Inflammatory macrophage (primary cell): Measurements from ENCODE around the gene IQCM.

Experiments used
- DNase-seq, 2 donors: peaks; one replicate each; pipeline ENCODE4 v3.0.0-alpha.2; 2020 to 2022

IQCM gene

GRCh38 chr4:149708513-149709130 is 107.0 kb downstream of the IQCM start:
- DNase-seq, result no peak

- no peak for DNase-seq
These were observed 107.8 kb downstream of the IQCM start for GRCh38 chr4:149707862-149708261.

- no peak for DNase-seq
These were observed 108.7 kb downstream of the IQCM start for GRCh38 chr4:149706942-149707341.

GRCh38 chr4:149702414-149703293 is 113.0 kb downstream of the IQCM start:
- no peak for DNase-seq

- no peak for DNase-seq
These were observed 114.0 kb downstream of the IQCM start for GRCh38 chr4:149701435-149702156.

- DNase-seq, result no peak
These were observed 115.4 kb downstream of the IQCM start for GRCh38 chr4:149700272-149700671.

GRCh38 chr4:149699642-149700041 is 116.0 kb downstream of the IQCM start:
- DNase-seq, result no peak

GRCh38 chr4:149690726-149691125 is 124.9 kb downstream of the IQCM start:
- DNase-seq, result no peak

- no peak for DNase-seq
These were observed 131.1 kb downstream of the IQCM start for GRCh38 chr4:149684516-149684915.

GRCh38 chr4:149676076-149676475 is 139.6 kb downstream of the IQCM start:
- no peak for DNase-seq

- no peak for DNase-seq
These were observed 169.9 kb downstream of the IQCM start for GRCh38 chr4:149645790-149646189.

GRCh38 chr4:149638073-149638472 is 177.6 kb downstream of the IQCM start:
- no peak for DNase-seq

GRCh38 chr4:149634368-149634767 is 181.3 kb downstream of the IQCM start:
- DNase-seq, result no peak

- DNase-seq, result no peak
These were observed 184.0 kb downstream of the IQCM start for GRCh38 chr4:149631629-149632028.

GRCh38 chr4:149630064-149630463 is 185.6 kb downstream of the IQCM start:
- no peak for DNase-seq

GRCh38 chr4:149605601-149606378 is 209.9 kb downstream of the IQCM start:
- no peak for DNase-seq

- DNase-seq, result no peak
These were observed 210.8 kb downstream of the IQCM start for GRCh38 chr4:149604827-149605226.

GRCh38 chr4:149595500-149595899 is 220.1 kb downstream of the IQCM start:
- DNase-seq, result no peak

- no peak for DNase-seq
These were observed 225.8 kb downstream of the IQCM start for GRCh38 chr4:149589826-149590225.

GRCh38 chr4:149584722-149585121 is 230.9 kb downstream of the IQCM start:
- DNase-seq, result peak in 1 of 2 donors; percentile 1

GRCh38 chr4:149574971-149575370 is 240.7 kb downstream of the IQCM start:
- DNase-seq, result no peak

GRCh38 chr4:149572716-149573115 is 242.9 kb downstream of the IQCM start:
- no peak for DNase-seq

- no peak for DNase-seq
These were observed 259.8 kb downstream of the IQCM start for GRCh38 chr4:149555799-149556198.
